Measurements from ENCODE around the gene GON7.
"Not testable (repeated sequence)": the region's sequence is repeated elsewhere in the genome, so short reads cannot be mapped to it uniquely, and the experiment has no call there.

Gene GON7

DNA sequence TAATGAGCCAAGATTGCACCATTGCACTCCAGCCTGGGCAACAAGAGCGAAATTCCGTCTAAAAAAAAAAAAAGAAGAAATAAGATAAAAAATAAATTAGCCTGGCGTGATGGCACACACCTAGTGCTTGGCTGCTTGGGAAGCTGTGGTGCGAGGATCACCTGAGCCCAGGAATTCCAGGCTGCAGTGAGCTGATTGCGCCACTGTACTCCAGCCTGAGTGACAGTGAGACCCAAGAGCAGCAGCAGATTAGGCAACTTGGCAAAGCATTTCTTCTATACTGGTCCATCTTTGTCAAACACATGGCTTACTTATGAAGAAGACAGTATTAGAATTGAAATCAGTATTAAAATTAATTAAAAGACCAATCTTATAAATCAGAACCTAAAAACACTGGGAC is 6.3 kb downstream of the GON7 start:
- no peak for DNase-seq (ENCODE audit: low read depth)

DNA sequence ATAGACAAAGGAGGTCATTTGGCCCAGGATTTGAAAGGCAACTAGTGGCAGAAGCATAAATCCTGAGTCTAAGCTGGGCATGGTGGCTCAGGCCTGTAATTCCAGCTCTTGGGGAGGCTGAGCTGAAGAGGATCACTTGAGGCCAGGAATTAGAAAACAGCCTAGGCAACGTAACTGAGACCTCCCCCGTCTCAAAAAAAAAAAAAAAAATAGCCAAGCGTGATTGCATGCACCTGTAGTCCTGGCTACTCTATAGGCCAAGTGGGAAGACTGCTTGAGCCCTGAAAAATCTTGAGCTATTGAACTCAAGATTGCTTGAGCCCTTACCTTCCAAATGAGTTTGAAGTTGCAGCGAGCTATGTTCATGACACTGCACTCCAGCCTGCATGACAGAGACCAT is 7.8 kb downstream of the GON7 start:
- no peak for DNase-seq (ENCODE audit: low read depth)

DNA sequence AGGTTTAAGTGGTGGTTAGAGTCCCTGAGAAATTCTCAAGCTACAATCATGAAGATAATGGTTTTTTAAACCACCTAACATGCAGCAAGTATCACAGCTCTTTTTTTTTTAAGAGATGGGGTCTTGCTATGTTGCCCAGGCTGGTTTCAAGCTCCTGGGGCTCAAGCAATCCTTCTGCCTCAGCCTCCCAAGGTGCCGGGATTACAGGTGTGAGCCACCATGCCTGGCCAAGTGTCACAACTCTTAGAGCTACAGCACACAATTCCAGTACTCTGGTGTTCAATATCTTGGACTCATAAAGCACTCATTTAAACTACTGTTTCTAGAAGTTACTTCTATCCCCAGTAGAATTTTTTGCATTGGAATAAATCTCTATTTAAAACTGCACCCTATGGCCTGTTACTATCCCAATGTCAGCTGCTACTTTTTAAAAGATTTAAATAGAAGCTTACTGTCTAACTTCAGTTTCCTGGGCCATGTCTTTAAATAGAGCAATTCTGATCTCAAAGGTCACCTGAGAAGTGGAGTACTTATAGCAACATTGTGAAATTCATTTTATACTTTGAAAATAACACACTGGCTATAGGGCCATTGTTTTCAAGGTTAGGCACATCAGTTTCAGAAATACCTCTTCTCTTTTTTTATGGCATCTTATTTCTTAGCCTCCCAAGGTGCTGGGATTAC is 11.4 kb downstream of the GON7 start:
- DNase-seq (ENCODE audit: low read depth), result no peak

DNA sequence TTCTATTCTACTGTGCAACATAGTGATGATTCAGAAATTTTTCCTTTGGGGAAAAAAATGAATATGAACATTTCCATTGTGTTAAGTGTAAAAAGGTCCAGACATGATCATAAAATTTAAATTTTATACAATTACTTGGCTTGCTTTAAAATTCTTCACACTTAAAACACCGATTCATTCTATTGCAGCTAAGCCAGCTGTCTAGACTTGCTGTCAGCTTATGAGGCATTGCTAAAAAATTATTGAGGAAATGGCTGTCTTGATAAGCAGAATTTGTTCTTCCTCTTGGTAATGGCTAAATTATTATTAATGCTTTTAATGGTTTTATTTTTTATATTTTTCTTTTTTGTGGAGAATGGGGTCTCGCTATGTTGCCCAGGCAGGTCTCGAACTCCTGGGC is 19.9 kb downstream of the GON7 start:
- no peak for DNase-seq (ENCODE audit: low read depth)

DNA sequence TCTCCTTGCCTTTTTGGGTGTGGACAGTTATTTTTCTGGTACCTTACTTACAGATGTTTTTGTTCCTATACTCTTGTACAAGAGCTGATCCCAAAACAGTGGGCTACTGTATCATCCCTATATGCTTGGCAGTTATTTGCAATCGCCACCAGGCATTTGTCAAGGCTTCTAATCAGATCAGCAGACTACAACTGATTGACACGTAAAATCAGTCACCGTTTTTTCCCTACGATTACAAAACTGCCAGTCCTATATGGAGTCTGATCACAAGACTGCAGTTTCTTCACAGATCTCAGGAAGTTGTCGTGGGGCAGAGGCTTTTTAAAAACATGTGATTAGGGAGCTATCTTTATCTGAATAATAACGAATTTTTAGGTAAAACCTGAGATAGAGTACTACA is 20.4 kb downstream of the GON7 start:
- no peak for DNase-seq (ENCODE audit: low read depth)

DNA sequence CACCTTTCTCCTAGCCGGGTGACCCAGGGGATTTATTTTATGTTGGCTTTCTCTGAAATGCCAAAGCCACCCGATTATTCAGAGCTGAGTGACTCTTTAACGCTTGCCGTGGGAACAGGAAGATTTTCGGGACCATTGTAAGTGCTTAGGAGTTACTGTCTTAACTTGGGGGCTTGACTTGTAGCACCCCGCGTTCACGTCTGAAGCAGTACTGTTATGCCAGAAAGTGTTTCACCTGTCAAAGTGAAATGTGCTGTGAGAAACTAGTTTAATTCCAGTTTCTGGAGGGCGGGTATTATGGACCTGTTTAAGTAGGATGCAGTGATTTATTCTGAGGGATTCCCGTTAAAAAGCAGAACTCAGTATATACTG is 21.5 kb downstream of the GON7 start:
- DNase-seq (ENCODE audit: low read depth), result peak; percentile 12

DNA sequence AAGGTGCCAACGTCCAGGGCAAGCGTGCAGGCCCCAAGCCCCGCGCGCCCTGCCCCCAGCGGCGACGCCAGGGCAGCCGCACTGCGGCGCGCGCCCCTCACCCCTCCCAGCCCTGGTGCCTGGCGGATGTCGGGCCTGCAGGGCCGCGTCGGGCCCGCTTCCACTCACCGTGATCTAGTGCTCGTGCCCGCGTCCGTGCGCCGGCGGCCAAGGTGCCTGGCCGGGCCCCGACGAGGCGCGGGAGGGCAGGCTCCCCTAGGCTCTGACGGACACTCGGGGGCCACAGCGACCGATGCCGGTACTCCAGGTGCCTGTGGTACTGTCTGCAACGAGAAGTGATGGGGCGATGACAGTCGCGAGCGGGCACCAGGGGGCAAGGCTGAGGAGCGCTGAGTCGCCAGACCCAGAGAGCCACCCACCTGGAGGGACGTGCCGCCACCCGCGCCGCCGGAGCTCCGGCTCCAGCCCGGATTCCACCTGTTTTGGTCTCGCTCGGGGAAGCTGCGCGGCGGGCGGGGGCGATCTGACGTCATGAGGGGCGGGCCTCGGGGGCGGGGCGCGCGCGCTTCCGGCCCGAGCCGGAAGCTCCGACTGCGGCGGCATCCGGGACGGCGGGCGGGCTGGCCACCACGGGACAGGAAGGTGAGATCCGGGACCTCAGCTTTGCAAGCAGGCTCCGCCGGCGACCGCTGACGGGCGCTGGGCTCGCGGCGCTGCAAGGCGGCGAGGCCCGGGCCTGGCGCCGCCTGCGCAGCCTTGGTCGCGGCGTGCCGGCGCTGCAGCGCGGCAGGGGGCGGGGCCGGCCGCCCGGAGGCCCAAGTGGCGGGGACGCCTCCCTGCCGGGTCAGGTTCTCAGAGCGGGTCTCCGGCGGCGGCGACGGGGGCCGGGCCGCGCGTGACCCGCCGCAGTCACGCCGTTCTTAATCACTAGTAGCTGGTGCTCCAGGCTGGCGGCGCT is 22.2 kb downstream of the GON7 start, which contains the start of the genes LYSET and MOAP1:
TSS of gene LYSET (plus strand) at position 927 of the 958 bp plus-strand sequence. CDS start 89 bp downstream, outside the sequence.
TSS of gene MOAP1 (minus strand) at position 507 of the 958 bp plus-strand sequence. CDS start 655 bp downstream, outside the sequence.
- peak; percentile 67 for DNase-seq (ENCODE audit: low read depth)

DNA sequence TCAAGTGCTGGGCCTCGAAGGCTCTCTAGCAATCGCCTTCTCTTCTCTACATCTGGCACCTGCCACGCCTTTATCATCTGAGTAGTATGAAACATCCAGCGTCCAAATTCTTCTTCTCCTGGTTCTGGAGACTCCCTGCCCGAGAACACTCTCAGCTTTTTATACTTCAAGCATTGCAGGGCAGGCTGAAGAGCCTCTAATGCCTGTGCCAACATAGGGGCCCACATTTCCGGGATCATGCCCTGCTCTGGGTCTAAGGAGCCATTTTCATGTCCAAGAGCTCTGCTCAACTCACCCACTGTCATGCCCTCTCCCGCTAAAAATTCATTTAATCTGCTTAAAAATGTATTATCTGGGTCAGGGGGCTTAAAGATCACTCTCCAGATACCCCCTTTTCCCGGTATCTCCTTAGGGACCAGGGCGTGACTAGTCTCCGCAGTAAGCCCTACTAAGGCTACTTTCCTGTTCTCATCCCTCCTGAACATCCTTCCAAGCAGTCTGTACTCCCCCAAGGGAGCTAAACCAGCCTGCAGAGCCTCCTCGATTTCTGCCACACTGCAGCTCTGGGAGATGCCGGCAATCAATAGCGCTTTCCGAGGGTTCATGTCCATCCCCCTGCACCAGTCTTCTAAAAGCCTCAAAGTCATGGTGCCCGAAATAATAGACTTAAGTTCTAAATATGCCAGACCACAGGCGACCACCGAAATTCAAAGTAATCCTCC is 23.1 kb downstream of the GON7 start:
- no peak for DNase-seq (ENCODE audit: low read depth)

DNA sequence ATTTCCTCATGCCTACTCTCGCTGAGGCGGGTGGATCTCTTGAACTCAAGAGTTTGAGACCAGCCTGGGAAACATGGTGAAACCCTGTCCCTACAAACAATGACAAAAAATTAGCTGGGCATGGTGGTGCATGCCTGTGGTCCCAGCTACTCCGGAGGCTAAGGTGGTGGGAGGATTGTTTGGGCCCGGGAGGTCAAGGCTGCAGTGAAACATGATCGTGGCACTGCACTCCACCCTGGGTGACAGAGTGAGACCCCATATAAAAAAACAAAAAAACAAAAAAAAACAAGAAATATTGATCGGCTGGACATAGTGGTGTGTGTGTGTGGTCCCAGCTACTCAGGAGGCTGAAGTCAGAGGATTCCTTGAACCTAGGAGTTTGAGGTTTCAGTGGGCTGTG is 31.4 kb downstream of the GON7 start:
- DNase-seq (ENCODE audit: low read depth), result no peak

DNA sequence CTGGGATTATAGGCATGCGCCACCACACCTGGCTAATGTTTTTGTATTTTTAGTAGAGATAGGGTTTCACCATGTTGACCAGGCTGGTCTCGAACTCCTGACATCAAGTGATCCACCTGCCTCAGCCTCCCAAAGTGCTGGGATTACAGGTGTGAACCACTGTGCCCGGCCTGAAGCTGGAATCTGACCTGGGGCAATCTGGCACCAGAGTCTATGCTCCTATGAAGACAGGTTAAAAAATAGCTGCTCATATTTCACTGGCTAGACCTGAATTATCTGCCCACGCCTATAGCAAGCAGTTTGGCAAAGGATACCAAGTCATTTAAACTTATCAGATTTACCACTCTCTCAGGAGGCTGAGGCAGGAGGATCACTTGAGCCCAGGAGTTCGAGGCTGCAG is 32.1 kb downstream of the GON7 start:
- not testable (repeated sequence) for DNase-seq (ENCODE audit: low read depth)

DNA sequence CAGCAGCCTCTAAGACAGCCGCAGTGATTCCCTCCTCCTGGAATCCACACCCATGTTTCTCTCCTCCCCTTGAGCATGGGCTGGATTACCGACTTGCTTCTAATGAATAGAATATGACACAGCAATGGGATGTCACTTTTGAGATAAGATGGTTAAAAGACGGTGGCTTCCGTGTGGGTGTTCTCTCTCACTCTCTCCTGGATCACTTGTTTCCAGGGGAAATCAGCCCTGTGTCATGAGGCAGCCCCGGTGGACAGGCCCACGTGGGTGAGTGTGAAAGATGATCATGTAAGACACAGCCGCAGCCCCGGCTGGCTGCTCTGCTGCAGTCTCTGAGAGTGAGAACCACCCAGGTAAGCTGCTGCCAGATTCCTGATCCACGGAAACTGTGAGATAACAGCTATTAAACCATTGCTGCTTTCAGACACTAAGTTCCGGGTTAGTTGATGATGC is 32.9 kb downstream of the GON7 start:
- DNase-seq (ENCODE audit: low read depth), result peak; percentile 25

DNA sequence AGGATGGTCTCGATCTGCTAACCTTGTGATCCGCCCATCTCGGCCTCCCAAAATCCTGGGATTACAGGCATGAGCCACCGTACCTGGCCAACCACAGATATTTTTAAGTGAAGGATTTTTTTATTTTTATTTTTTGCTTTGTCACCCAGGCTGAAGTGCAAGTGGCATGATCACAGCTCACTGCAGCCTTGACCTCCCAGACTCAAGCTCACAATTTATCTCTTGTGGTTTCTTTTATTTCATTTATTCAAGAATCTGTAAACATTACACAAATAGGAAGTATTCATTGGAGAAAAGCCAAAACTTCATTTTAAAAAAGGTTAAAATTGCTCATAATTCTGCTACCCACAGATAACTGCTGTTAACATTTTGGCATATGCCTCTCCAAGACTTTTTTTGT is 35.5 kb downstream of the GON7 start:
- peak; percentile 62 for DNase-seq (ENCODE audit: low read depth)

DNA sequence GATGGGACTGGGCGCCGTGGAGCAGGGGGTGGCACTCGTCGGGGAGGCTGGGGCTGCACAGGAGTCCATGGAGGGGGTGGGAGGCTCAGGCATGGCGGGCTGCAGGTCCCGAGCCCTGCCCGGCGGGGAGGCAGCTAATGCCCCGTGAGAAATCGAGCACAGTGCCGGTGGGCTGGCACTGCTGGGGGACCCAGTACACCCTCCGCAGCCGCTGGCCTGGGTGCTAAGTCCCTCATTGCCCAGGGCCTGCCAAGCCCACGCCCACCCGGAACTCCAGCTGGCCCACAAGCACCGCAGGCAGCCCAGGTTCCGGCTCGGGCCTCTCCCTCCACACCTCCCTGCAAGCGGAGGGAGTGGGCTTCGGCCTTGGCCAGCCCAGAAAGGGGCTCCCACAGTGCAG is 36.7 kb downstream of the GON7 start:
- not testable (repeated sequence) for DNase-seq (ENCODE audit: low read depth)

DNA sequence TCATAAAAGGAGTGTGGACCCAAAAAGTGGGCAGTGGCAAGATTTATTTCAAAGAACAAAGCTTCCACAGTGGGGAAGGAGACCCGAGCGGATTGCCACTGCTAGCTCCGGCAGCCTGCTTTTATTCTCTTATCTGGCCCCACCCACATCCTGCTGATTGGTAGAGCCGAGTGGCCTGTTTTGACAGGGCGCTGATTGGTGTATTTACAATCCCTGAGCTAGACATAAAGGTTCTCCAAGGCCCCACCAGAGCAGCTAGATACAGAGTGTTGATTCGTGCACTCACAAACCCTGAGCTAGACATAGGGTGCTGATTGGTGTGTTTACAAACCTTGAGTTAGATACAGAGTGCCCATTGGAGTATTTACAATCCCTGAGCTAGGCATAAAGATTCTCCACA is 37.2 kb downstream of the GON7 start:
- not testable (repeated sequence) for DNase-seq (ENCODE audit: low read depth)

DNA sequence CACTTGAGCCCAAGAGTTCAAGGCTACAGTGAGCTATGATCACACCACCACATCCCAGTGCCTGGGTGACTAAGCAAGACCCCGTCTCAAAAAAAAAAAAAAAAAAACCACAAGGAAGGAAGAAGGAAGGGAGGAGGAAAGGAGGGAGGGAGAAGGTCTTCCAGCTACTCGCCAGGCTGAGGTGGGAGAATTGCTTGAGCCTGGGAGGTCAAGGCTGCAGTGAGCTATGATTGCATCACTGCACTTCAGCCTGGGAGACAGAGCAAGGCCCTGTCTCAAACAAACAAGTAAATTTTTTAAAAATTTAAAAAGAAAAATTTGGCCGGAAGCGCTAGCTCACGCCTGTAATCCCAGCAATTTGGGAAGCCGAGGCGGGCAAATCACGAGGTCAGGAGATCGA is 38.3 kb downstream of the GON7 start:
- peak; percentile 21 for DNase-seq (ENCODE audit: low read depth)

DNA sequence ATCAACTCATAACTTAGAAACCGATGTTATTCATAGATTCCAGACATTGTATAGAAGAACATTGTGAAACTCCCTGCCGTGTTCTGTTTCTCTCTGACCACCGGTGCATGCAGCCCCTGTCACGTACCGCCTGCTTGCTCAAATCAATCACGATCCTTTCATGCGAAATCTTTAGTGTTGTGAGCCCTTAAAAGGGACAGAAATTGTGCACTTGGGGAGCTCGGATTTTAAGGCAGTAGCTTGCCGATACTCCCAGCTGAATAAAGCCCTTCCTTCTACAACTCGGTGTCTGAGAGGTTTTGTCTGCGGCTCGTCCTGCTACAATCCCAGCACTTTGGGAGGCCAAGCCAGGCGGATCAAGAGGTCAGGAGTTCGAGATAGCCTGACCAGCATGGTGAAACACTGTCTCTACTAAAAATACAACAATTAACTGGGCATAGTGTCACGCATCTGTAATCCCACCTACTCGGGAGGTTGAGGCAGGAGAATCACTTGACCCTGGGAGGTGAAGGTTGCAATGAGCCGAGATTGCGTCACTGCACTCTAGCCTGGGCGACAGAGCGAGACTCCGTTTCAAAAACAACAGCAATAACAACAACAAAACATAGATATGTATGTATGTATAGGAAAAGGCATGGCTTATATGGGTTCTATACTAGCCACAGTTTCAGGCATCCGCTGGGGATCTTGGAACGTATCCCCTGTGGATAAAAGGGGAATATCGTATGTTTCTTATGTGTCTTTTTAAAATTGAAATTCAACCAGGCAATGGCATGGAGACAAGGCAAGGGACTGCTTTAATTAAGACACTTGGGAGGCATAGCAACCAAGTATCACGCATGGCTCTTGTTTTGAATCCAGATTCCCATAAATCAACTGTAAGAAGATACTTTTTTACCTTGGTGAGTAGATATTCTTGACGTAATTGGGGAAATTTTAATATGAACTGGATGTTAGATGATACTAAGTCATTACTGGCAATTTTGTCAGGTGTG is 41.3 kb downstream of the GON7 start:
- not testable (repeated sequence) for DNase-seq (ENCODE audit: low read depth)

DNA sequence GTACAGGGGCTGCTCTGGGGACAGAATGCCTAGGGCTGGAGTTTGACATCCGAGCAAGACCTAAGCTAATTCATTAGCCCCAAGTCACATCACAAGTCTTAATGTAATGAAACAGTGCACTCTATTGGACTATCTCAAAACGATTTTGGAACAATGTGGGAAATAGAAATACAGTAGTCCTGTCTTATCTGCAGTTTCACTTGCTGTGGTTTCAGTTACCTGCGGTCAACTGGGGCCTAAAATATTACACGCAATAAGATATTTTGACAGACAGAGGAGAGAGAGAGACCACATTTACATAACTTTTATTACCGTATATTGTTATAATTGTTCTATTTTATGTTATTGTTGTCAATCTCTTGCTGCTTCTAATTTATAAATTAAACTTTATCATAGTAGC is 43.3 kb downstream of the GON7 start:
- no peak for DNase-seq (ENCODE audit: low read depth)

DNA sequence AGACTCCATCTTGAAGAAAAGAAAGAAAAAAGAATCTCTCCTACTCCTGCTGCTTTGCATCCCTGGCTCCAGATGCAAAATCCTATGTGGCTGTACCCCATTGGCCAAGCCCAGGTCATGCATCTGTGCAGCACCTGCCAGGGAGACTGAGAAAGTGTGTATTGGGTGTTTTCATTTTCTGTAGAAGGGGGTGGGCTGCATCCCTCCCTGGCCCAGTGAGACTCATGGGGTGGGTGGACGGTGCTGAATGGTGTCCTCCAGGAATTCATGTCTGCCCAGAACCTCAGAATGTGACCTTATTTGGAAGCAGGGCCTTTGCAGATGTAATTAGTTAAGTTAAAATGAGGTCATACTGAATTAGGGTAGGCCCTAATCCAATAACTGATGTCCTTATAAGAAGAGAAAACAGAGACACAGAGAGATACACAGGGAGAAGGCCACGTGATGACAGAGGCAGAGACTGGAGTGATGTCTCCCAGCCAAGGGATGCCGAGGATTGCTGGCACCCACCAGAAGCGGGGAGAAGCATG is 45.4 kb downstream of the GON7 start:
- DNase-seq (ENCODE audit: low read depth), result no peak

DNA sequence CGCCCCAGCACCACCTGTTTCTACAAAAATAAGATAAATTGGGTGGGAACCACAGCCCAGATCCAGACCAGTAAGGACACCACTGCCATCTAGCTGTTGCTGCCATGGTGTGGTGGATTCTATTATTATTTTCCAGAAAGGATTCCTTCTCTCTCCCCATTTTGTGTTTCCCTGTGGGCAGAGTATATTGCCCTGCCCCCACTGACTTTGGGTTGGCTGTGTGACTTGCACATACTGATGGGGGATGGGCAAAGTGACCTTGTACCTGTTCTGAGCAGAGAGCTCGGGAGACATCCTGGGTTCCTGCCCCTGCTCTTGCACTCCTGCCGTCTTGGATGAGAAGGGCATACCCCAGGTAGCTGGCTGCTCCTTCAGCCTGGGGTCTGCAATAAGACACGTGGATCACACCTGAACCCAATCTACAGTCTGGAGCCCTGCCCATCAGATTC is 46.5 kb downstream of the GON7 start:
- DNase-seq (ENCODE audit: low read depth), result peak; percentile 7

DNA sequence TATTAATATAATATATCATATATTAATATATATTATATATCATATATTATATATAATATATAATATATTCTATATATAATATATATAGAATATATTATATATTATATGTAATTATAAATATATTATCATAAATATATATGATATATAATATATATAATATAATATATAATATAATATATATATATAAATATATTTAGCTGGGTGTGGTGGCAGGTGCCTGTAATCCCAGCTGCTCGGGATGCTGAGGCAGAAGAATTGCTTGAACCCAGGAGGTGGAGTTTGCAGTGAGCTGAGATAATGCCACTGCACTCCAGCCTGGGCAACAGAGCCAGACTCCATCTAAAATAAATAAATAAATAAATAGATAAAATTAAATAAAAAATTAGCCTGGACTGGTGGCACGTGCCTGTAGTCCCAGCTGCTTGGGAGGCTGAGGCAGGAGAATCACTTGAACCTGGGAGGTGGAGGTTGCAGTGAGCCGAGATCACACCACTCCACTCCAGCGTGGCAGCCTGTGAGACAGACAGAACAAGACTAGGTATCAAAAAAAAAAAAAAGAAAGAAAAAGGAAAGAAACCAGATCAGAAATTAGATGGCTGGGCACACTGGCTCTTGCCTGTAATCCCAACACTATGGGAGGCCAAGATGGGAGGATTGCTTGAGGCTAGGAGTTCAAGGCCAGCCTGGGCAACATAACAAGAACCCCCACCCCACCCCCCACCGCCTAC is 47.1 kb downstream of the GON7 start:
- not testable (repeated sequence) for DNase-seq (ENCODE audit: low read depth)
